CD8-positive, alpha-beta memory T cell (primary cell): ENCODE data around the gene DCANP1. TPM values are rescaled to one million over a fixed set of nuclear protein-coding genes. Genes with fewer than 3 reads are reported as not detected.

ENCODE experiments used
- CTCF ChIA-PET: fragments of 350-600 bp; sonication (Branson Sonifier 250); formaldehyde crosslinking; loops from one replicate; lab custom pipeline; 2021; ENCODE audit warnings: antibody characterized with exemption; lab: Charles Lee
- POLR2A ChIA-PET: fragments of 350-600 bp; sonication (Branson Sonifier 250); formaldehyde crosslinking; loops from one replicate; lab custom pipeline; 2021; ENCODE audit warnings: antibody characterized with exemption; lab: Charles Lee
- DNase-seq, 5 donors: peaks; one replicate each; pipeline versions ENCODE4 v3.0.0 to v3.0.0-alpha.2; 2020 to 2022; ENCODE audit warnings: mixed read lengths in 1 of 5
- H3K27ac ChIP-seq: one replicate; pipeline ENCODE4 v1.7.0; 2013; ENCODE audit warnings: low read depth, mild to moderate bottlenecking, low read length, moderate library complexity
- H3K27me3 ChIP-seq: 2 replicates; pipeline ENCODE4 v1.7.0; 2013; ENCODE audit warnings: low read length, mild to moderate bottlenecking; ENCODE audit not compliant: insufficient read depth, poor library complexity, severe bottlenecking
- H3K36me3 ChIP-seq: 2 replicates; pipeline ENCODE4 v1.7.0; 2013; ENCODE audit warnings: mild to moderate bottlenecking, low read length, moderate library complexity; ENCODE audit not compliant: insufficient read depth
- H3K4me1 ChIP-seq: 2 replicates; pipeline ENCODE4 v1.7.0; 2013; ENCODE audit warnings: mild to moderate bottlenecking, low read length, moderate library complexity; ENCODE audit not compliant: insufficient read depth
- H3K4me3 ChIP-seq: 2 replicates; pipeline ENCODE4 v1.7.0; 2013; ENCODE audit warnings: mild to moderate bottlenecking, low read length
- H3K9me3 ChIP-seq: 2 replicates; pipeline ENCODE4 v1.7.0; 2013; ENCODE audit warnings: mild to moderate bottlenecking, low read length
- H3K27ac Mint-ChIP-seq, 8 donors: one replicate each; pipeline ENCODE4 v1.8.0; 2020 to 2021; ENCODE audit warnings: mixed read lengths in 8 of 8, mild to moderate bottlenecking in 6 of 8, inconsistent platforms in 3 of 8, moderate library complexity in 3 of 8
- H3K27me3 Mint-ChIP-seq, 2 donors: one replicate each; pipeline ENCODE4 v1.8.0; 2020 to 2021; ENCODE audit warnings: mixed read lengths in 2 of 2, mild to moderate bottlenecking in 1 of 2, moderate library complexity in 1 of 2
- H3K36me3 Mint-ChIP-seq, 3 donors: one replicate each; pipeline ENCODE4 v1.8.0; 2020 to 2021; ENCODE audit warnings: mixed read lengths in 3 of 3, inconsistent platforms in 1 of 3, mild to moderate bottlenecking in 1 of 3
- H3K4me1 Mint-ChIP-seq, 3 donors: one replicate each; pipeline ENCODE4 v1.8.0; 2020 to 2021; ENCODE audit warnings: mixed read lengths in 3 of 3, inconsistent platforms in 1 of 3, mild to moderate bottlenecking in 1 of 3
- H3K4me3 Mint-ChIP-seq, 7 donors: one replicate each; pipeline ENCODE4 v1.8.0; 2020 to 2021; ENCODE audit warnings: mixed read lengths in 7 of 7, mild to moderate bottlenecking in 6 of 7, moderate library complexity in 4 of 7, inconsistent platforms in 2 of 7
- H3K9me3 Mint-ChIP-seq, 5 donors: one replicate each; pipeline ENCODE4 v1.8.0; 2020 to 2022; ENCODE audit warnings: mixed read lengths in 5 of 5, mild to moderate bottlenecking in 3 of 5, moderate library complexity in 2 of 5, inconsistent platforms in 1 of 5
- polyA plus RNA-seq: library from polyadenylated mRNA; unstranded; fragments of 300-500 nt; fragmentation: Illumina TruSeq; gene quantifications from one replicate; pipeline ENCODE4 v1.2.3, GENCODE V29; 2021
- total RNA-seq, 2 experiments: library from RNA; stranded (reverse); gene quantifications; one replicate each; pipeline ENCODE4 v1.2.3, GENCODE V29; 2021

DCANP1 gene
- total and polyA plus RNA-seq, 3 experiments from 2014 or later = not detected

- no peak for DNase-seq
- no peaks in the 10 kb centered on the region for H3K4me1 Mint-ChIP-seq
- H3K9me3 Mint-ChIP-seq = no peaks in the 10 kb centered on the region
- no peaks in the 10 kb centered on the region for H3K36me3 ChIP-seq
- H3K27me3 ChIP-seq = no peaks in the 10 kb centered on the region
- no peaks in the 10 kb centered on the region for H3K9me3 ChIP-seq
- H3K4me3 Mint-ChIP-seq = no peak overlapping the region
- H3K4me3 ChIP-seq = no peak overlapping the region
- POLR2A ChIA-PET = no interaction called here
- no peaks in the 10 kb centered on the region for H3K36me3 Mint-ChIP-seq
- CTCF ChIA-PET = interaction anchor here (1.0 kb wide), 1 partner anchor 22 kb away, joined by 3 read pairs; no protein-coding TSS in a partner anchor
- no peaks in the 10 kb centered on the region for H3K4me1 ChIP-seq
- no peak overlapping the region for H3K27ac ChIP-seq
- H3K27ac Mint-ChIP-seq = no peak overlapping the region
- H3K27me3 Mint-ChIP-seq = peaks cover 4 to 25% of the 10 kb centered on the region in 2 donors
Observed at GRCh38 chr5:135435467-135436330, 11.4 kb downstream of the DCANP1 start.

GRCh38 chr5:135434591-135435466 lies 12.3 kb downstream of the DCANP1 start:
- Histone ChIP-seq H3K9me3 (no peaks in the 10 kb centered on the region), H3K27me3 (no peaks in the 10 kb centered on the region), H3K27ac (no peak overlapping the region), H3K4me3 (no peak overlapping the region), H3K36me3 (no peaks in the 10 kb centered on the region), H3K4me1 (no peaks in the 10 kb centered on the region)
- Mint-ChIP-seq H3K4me3 (no peak overlapping the region), H3K36me3 (no peaks in the 10 kb centered on the region), H3K4me1 (no peaks in the 10 kb centered on the region), H3K9me3 (no peaks in the 10 kb centered on the region), H3K27me3 (peaks cover 4 to 33% of the 10 kb centered on the region in 2 donors), H3K27ac (no peak overlapping the region)
- no peak for DNase-seq
- ChIA-PET POLR2A (no interaction called here), CTCF (no interaction called here)

GRCh38 chr5:135433681-135434426 lies 13.3 kb downstream of the DCANP1 start:
- no peak overlapping the region for H3K27ac Mint-ChIP-seq
- H3K27ac ChIP-seq = no peak overlapping the region
- no peaks in the 10 kb centered on the region for H3K9me3 ChIP-seq
- peaks cover 0 to 2% (median 0%) of the 10 kb centered on the region in 3 donors for H3K36me3 Mint-ChIP-seq
- DNase-seq = no peak
- H3K4me1 Mint-ChIP-seq = no peaks in the 10 kb centered on the region
- H3K9me3 Mint-ChIP-seq = peaks cover 0 to 5% (median 4%) of the 10 kb centered on the region in 5 donors
- no peak overlapping the region for H3K4me3 ChIP-seq
- POLR2A ChIA-PET = no interaction called here
- peaks cover 5 to 41% of the 10 kb centered on the region in 2 donors for H3K27me3 Mint-ChIP-seq
- no peaks in the 10 kb centered on the region for H3K4me1 ChIP-seq
- no peaks in the 10 kb centered on the region for H3K27me3 ChIP-seq
- H3K36me3 ChIP-seq = no peaks in the 10 kb centered on the region
- CTCF ChIA-PET = interaction anchor here (1.0 to 1.2 kb wide), 2 partner anchors 24 to 44 kb away, joined by 3 read pairs; no protein-coding TSS in a partner anchor
- no peak overlapping the region for H3K4me3 Mint-ChIP-seq

- H3K36me3 Mint-ChIP-seq = peaks cover 0 to 6% (median 0%) of the 10 kb centered on the region in 3 donors
- no peak overlapping the region for H3K27ac Mint-ChIP-seq
- no peak for DNase-seq
- Histone ChIP-seq H3K4me1 (no peaks in the 10 kb centered on the region), H3K27me3 (no peaks in the 10 kb centered on the region), H3K27ac (no peak overlapping the region), H3K9me3 (no peaks in the 10 kb centered on the region), H3K4me3 (no peak overlapping the region), H3K36me3 (no peaks in the 10 kb centered on the region)
- ChIA-PET POLR2A (no interaction called here), CTCF (no interaction called here)
- no peak overlapping the region for H3K4me3 Mint-ChIP-seq
- peaks cover 11 to 43% of the 10 kb centered on the region in 2 donors for H3K27me3 Mint-ChIP-seq
- peaks cover 4 to 13% (median 9%) of the 10 kb centered on the region in 5 donors for H3K9me3 Mint-ChIP-seq
- no peaks in the 10 kb centered on the region for H3K4me1 Mint-ChIP-seq
Observed at GRCh38 chr5:135432113-135432512, 15.0 kb downstream of the DCANP1 start.

- ChIA-PET CTCF (no interaction called here), POLR2A (no interaction called here)
- Histone ChIP-seq H3K4me3 (no peak overlapping the region), H3K36me3 (no peaks in the 10 kb centered on the region), H3K4me1 (no peaks in the 10 kb centered on the region), H3K9me3 (no peaks in the 10 kb centered on the region), H3K27me3 (no peaks in the 10 kb centered on the region), H3K27ac (no peak overlapping the region)
- no peak for DNase-seq
- Mint-ChIP-seq H3K27ac (no peak overlapping the region), H3K9me3 (peaks cover 4 to 13% (median 9%) of the 10 kb centered on the region in 5 donors), H3K36me3 (peaks cover 0 to 6% (median 0%) of the 10 kb centered on the region in 3 donors), H3K4me3 (no peak overlapping the region), H3K27me3 (peaks cover 13 to 43% of the 10 kb centered on the region in 2 donors), H3K4me1 (no peaks in the 10 kb centered on the region)
Observed at GRCh38 chr5:135430135-135430437, 17.1 kb downstream of the DCANP1 start.

GRCh38 chr5:135429301-135430134 lies 17.6 kb downstream of the DCANP1 start:
- ChIA-PET POLR2A (no interaction called here), CTCF (interaction anchor here (1.3 kb wide), 1 partner anchor 27 kb away, joined by 3 read pairs; no protein-coding TSS in a partner anchor)
- H3K4me1 ChIP-seq = no peaks in the 10 kb centered on the region

GRCh38 chr5:135428586-135428985 lies 18.6 kb downstream of the DCANP1 start:
- Histone ChIP-seq H3K9me3 (no peaks in the 10 kb centered on the region), H3K27me3 (no peaks in the 10 kb centered on the region), H3K4me1 (no peaks in the 10 kb centered on the region), H3K36me3 (no peaks in the 10 kb centered on the region), H3K4me3 (no peak overlapping the region), H3K27ac (no peak overlapping the region)
- DNase-seq = no peak
- CTCF ChIA-PET = interaction anchor here (1.3 kb wide), 1 partner anchor 26 kb away, joined by 3 read pairs; no protein-coding TSS in a partner anchor
- peaks cover 10 to 49% of the 10 kb centered on the region in 2 donors for H3K27me3 Mint-ChIP-seq
- H3K36me3 Mint-ChIP-seq = peaks cover 0 to 6% (median 0%) of the 10 kb centered on the region in 3 donors
- H3K4me1 Mint-ChIP-seq = no peaks in the 10 kb centered on the region
- POLR2A ChIA-PET = no interaction called here
- peaks cover 4 to 13% (median 9%) of the 10 kb centered on the region in 5 donors for H3K9me3 Mint-ChIP-seq
- no peak overlapping the region for H3K4me3 Mint-ChIP-seq
- H3K27ac Mint-ChIP-seq = no peak overlapping the region

More at GRCh38 chr5:135429301-135430134, 17.6 kb downstream of the DCANP1 start:
- H3K27me3 ChIP-seq = no peaks in the 10 kb centered on the region
- no peaks in the 10 kb centered on the region for H3K9me3 ChIP-seq
- Mint-ChIP-seq H3K27ac (no peak overlapping the region), H3K4me3 (no peak overlapping the region), H3K27me3 (peaks cover 10 to 44% of the 10 kb centered on the region in 2 donors), H3K9me3 (peaks cover 4 to 13% (median 9%) of the 10 kb centered on the region in 5 donors), H3K36me3 (peaks cover 0 to 6% (median 0%) of the 10 kb centered on the region in 3 donors), H3K4me1 (no peaks in the 10 kb centered on the region)
- no peaks in the 10 kb centered on the region for H3K36me3 ChIP-seq
- H3K4me3 ChIP-seq = no peak overlapping the region
- no peak overlapping the region for H3K27ac ChIP-seq
- no peak for DNase-seq
